HG03196 (cell line): ENCODE data around the gene TUBGCP6.

Experiments used
- ATAC-seq: cut with Tn5 transposase; IDR thresholded peaks from one replicate; pipeline ENCODE4 v1.9.1; 2021; ENCODE audit not compliant: unreplicated experiment

TUBGCP6 gene

DNA sequence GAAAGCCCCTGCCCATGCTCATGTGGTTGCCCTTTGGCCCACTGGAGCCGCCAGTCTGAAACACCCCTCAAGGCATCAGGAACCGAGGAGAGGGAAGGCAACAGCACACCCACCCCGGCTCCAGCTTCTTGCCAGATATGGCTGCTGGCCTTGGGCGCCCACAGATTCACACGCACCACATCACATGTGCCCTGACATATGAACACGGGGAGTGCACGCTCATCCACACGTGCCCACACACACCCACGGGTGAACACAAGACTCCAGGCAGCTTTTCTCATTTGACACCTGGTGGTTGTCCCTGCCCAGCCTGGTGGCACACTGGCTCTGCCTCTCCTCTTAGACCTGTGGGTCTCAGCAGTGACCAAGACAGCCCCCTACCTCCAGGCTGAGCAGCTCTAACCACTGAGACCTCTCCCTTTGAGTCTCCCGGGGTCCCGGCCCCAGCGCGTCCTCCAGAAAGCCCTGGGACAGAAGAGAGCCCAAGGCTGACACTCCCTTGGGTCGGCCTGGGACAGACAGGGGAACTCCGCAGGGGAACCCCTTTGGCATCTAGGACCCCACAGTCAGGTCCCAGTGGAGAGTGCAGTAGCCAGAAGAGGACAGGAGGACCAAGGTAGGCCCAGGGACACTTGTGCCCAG lies 19.4 kb upstream of the TUBGCP6 start:
- ATAC-seq = no peak

DNA sequence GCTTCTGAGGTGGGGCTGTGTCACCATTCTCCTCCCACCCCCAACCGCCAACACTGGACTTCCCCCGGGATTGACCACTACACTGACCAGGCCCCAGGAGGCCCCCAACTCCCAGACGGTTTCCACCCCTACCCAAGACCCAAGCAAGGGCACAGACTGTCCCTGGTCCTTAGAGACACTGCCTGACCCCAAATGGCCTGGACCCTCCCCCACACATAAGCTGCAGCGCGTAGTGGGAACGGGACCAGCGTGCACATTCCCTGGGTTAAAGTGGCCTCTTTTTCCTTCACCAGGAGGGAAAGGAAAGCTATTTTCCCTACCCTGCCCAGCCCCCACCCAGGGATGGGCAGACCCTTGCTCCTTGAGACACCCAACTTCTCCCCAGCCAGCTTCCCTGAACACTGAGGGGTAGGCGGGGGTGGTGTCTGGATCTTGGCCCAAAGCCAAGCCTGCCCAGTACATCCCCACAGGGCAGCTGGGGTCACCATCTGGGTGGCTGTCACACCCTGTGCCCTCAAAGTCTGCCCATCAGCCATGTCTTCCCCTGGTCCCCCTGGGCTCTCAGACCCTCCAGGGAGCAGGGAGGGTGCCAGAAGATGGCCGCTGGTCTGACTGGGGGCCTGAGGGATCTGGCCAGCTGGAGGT lies 18.3 kb upstream of the TUBGCP6 start:
- ATAC-seq = no peak

DNA sequence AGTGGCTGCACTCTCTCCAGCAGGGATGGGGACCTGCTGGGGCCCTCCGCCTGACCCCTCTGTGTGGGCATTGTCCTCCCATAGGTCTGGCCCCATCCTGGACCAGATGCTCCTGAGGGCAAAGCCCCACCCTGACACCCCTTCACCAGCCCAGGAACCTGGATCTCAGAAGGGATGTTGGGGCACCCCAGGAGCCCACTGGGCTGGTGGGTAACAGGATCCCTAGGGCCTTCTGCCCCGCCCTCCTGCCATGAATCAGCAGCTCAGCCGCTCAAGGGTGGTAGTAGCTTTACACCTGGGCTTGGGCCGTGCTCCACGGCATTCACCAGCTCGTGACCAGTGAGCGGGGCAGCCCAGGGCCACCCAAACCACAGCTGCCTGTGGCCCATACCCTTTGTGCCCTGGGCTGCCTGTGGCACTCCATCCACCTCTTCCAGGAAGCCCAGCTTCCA lies 17.7 kb upstream of the TUBGCP6 start:
- ATAC-seq = no peak

DNA sequence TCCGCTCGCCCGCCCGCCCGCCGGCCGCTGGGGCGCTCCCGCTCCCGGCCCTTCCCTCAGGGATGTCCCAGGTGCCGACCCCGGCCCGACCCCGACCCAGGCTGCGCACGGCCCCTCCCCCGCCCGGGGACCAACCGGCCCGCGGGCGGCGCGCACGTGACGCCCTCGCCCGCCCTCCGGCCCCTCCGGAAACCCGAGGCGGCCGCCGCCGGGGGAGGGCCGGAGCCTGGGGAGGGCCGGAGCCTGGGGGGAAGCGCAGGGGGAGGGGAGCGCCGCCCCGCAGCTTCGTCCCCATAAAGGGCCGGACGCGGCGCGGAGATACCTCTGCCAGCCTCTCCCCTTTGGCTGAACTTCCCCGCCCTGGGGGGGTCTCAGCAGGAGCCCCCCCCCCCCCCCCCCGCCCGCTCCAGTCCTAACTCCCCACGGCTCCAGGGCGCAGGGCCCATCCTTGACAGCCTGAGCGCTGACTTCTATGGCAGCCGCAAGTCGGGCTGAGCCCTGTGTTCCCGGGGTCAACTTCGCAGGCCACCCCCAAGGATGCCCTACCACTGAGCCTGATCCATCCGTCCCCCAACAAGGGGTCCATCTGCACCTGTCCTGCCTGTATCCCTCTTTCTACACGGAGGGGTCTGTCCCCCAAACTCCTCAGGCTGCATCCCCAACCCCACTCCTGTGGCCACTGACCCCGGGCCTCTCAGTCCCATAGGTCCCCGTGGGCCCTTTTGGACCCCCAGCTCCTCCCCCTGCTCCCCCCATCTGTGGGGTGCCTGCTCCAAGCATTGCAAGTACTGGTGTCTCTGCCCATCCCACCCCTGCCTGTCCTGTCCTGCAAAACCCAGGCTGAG lies 17.0 kb upstream of the TUBGCP6 start, which contains the start of gene MAPK12:
MAPK12 (minus strand) TSS at position 69 of the 845 bp plus-strand sequence. CDS start 174 bp downstream, outside the sequence.
- ATAC-seq = no peak

DNA sequence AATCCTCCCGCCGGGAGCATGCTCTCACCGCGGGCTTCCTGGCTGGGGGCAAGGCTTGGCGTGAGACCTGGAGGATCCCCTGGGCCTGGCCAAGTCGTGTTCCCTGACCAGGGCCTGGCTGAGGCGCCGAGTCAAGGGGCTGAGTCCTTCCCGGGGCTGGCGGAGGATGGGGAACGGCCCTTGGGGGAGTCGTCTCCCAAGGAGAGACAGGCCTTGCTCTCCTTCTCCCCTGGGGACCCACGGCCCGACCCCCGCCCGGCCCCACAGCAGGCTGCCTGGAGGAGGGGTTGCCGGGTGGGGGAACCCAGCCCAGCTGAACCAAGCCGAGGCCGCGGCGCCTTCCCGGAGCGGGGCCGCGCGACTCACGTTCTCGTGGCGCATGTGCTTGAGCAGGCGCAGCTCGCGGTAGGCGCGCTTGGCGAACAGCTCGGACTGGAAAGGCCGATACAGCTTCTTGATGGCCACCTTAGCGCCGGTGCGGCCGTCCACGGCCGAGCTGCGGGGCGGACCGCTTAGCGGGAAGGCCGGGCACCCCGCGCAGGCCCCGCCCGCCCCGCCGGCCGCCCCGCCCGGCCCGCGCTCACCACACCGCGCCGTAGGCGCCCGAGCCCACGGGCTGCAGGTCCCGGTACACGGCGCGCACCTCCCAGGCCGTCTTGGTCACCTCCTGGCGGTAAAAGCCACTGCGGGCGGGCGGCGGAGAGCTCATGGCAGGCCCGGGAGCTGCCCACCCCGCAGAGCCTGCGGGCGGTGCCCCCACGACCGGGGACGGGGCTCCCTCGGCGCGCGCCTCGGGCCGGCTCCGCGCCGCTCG lies 16.2 kb upstream of the TUBGCP6 start:
- ATAC-seq = no peak

DNA sequence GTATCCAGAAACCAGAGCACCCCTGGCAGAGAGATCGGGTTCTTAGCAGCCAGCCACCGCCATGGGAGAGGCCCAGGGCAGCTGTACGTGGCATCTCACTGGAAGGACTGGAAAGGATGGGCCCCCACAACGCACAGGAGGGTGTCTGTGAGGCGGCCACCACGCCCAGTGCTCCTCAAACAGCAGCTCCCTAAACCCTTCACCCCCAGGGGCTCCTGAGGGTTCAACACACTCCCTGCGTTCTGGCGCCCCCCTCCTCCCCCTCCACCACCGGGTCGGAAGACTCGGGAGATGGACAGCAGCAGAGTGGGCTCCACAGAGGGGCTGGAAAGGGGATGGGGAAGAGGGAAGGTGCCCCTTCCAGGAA lies 15.6 kb upstream of the TUBGCP6 start:
- ATAC-seq = no peak

DNA sequence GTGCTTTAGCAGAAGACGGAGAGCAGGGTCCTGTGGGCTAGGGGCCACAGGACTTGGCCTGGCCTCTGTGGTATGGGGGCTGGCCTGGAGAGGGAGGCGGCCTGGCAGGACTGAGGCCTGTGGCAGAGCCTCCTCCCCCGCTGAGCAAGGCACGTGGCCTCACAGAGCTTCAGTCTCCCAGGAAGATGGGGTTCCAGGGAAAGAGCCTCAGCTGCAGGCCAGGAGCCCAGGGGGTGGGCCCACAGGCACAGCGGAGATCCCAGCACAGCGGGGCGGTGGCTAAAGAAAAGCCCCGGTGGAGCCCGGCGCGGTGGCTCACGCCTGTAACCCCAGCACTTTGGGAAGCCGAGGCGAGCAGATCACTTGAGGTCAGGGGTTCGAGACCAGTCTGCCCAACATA lies 14.5 kb upstream of the TUBGCP6 start:
- ATAC-seq = no peak

DNA sequence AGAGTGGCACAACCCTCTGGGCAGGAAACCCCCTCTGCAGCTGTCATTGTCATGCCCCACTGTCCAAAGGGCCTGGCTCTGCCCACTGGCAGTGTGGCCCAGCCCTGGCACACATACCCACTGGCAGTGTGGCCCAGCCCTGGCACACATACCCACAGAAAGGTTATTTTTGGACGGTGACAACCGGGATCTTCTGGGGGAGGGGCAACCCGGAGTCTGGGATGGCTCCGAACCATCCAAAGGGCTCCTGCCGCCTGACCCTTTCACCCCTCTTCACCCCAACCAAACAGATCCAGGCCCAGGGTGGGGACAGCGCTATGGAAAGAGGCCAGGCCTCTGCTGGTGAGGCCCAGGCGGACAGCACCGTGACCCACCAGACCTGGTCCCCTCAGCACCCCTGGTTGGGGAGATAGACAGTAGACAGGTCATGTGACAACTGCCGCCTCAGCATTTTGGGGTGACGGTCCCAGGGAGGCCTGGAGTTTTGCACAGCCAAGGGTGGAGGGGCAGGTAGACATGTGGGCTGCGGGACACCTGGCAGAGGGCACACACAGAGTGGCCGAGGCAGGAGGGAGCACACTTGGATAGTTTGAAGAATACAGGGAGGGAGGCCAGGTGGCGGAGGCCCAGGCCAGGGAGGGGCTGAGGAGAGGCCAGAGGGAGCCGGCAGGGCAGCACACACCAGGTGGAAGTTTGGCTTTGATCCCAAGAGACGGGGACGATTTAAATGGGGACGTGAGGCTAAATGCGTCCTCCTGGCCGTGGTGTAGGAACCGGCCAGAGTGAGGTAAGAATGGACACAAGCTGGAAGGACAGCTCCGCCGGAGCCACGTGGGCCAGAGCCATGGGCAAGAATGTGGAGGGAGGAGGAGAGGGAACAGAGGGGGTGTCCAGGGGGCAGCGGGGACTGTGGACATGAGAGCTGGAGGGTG lies 13.8 kb upstream of the TUBGCP6 start:
- no peak for ATAC-seq

DNA sequence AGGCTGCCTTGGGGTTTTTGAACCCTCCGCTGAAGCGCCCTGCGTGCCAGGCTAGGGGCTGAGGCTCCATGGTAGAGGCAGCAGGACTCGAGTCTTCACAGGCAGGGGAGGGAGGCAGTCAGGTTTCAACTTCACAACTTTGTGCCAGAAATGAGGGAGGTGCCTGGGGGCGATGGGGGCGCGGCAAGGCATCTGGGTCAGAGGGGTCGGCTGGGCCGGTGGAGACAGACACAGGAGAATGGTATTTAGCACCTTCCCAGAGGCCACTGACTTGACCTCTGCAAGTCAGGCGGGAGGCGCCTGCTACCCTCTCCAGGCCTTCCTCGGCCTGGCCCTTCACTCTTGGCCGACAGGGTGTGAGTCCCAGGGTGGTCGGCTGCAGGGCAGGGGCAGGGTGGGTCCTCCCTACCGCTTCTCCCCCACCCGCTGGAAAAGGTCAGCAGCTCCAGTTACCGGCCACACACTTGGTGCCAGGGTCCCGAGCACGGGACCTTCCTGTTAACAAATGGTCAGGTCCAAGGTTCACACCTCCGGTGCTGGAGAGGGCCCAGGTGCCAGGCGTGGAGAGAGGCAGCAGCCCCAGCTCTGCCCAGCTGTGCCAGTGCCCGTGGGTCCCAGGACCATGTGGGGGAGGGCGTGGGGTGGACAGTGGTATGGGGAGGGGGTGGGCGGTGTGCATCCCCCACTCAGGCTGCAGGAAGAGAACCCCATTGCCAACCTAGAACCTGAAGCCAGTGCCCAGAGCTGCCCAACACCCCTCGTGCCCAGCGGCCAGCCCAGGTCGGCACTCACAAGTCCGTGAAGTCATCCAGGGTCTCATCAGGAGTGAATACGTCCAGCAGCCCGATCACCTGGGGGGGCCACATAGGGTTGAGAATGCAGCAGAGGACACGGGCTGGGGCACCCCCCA lies 12.9 kb upstream of the TUBGCP6 start:
- no peak for ATAC-seq

DNA sequence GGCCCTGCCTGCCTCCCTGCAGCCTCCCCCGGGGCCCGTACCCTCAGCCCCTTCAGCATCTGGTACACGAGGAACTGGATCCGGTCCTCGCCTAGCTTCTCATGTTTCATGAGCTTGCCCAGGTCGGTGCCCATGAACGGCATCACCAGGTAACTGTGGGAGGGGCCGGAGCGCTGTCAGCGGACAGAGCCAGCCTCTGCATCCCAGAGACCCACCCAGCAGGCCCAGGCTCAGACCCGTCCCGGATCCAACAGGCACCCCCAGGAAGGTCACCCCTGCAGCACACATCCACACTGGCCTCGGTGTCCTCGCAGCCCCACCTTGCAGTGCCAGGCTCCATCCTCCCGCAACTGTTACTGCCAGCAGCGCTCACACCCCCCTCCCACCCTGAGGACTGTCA lies 12.2 kb upstream of the TUBGCP6 start:
- no peak for ATAC-seq

DNA sequence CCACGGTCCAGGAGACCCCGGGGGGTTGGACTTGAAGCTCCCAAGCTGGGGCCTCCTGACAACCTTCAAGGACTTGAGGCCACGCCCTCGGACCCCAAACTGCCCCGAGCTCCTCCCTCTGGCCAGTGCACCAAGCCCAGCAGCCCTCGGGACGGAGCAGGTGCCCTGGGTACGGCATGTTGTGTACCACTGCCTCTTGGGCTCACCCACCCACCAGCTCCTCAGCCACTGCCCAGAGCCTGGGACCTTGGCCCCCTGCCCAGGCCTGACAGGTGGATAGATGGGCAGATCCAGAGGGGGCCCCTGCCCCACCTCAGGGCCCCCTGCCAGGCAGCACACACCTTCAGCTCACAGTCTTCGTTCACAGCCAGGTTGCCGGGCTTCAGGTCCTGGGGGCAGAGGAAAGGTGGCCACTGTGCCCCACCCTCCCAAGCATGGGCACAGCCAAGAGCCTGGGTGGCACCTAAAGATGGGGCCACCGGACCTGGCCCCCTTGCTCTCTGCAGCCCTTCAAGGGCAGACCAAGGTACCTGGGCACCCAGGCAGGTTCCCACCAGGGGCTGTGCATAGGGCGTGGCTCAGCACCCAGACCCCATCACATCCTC lies 11.5 kb upstream of the TUBGCP6 start:
- no peak for ATAC-seq

DNA sequence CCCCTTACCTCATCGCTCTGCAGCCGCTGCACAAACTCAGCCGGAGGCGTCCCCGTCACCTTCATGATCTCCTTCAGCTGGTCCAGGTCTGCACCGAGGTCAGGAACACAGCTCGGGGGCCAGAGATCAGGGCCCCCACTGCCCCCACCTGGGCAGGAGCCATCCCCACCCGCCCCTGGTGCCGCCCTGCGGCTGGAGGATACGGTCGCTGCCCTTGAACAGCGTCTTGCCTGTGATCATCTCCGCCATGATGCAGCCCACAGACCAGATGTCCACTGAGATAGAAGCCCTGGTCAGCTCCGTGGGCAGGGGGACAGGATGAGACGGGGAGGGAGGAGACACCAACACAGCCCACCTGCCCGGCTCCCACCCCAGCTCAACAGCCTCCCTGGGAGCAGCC lies 10.8 kb upstream of the TUBGCP6 start:
- no peak for ATAC-seq

DNA sequence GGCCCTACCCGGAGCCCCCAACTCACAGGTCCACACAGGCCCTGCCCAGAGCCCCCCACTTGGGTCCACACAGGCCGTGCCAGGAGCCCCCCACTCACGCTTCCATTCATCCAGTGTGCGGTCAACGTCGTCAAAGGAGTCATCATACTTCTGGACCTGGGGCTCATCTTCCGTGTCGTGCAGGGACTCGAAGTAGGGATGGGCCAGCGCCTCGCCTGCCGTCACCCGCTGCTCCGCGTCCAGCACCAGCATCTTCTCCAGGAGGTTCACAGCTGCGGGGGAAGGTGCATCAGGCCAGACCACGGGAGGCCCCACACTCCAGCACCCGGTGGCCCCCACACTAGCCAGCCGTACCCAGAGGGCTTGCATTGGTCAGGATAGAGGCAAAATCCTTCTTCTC lies 10.3 kb upstream of the TUBGCP6 start:
- ATAC-seq = no peak

DNA sequence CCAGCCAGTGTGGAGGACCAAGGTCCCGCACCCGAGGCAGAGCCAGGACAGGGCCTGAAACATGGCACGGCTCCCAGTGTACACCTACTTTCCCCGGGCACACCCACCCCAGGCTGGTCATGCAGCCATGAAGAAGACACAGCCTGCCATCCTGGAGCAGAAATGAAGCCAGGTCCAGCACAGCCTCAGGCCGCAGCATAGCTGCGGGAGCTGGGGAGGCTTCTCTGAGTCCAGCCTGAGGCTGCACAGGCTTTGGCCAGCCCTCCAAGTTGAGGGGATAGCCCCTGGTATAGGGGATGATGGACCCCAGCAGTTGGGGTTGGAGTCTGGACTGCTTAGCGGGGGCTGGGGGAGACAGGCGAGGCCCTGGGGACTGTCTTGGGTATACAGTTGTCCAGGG lies 9.1 kb upstream of the TUBGCP6 start:
- ATAC-seq = no peak

DNA sequence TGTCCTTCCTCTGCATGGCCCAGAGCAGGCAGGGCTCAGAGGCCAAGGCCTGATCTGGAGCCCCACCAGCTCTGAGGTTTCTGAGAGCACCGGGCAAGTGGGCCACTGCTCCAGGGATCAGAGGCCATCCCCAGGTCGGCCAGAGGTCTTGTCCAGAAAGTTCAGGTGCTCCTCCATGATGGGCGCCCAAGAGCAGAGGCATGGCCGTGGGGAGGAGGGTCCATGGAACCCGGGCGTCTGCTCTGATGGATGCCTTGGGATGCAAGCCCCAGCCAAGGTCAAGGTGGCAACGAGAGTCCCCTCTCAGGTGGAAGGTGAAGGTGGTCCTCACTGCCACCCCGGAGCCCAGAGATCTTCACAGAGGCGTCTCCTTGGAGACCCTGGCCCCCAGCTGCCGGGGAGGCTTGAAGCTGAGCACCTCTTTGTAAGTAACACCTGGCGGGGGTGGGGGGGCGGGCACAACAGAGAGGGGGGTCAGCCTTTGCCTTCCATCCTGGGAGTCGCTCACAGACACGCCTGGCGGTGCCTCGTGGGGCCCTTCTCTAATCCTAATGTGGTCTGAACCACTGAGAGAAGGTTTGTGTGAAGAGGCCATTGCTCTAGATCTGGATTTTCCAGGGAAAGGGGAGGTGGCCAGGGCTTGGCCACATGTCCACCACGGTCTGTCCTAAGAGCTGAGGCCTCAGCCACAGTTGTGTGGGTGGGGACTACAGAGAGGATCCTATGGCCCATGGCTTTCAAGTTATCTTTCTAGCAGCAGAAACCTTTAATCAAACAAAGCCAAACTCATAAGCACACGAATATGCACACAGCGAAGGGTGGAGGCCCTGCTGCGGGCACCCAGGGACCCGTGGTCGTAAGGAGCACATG lies 8.5 kb upstream of the TUBGCP6 start:
- ATAC-seq = no peak

DNA sequence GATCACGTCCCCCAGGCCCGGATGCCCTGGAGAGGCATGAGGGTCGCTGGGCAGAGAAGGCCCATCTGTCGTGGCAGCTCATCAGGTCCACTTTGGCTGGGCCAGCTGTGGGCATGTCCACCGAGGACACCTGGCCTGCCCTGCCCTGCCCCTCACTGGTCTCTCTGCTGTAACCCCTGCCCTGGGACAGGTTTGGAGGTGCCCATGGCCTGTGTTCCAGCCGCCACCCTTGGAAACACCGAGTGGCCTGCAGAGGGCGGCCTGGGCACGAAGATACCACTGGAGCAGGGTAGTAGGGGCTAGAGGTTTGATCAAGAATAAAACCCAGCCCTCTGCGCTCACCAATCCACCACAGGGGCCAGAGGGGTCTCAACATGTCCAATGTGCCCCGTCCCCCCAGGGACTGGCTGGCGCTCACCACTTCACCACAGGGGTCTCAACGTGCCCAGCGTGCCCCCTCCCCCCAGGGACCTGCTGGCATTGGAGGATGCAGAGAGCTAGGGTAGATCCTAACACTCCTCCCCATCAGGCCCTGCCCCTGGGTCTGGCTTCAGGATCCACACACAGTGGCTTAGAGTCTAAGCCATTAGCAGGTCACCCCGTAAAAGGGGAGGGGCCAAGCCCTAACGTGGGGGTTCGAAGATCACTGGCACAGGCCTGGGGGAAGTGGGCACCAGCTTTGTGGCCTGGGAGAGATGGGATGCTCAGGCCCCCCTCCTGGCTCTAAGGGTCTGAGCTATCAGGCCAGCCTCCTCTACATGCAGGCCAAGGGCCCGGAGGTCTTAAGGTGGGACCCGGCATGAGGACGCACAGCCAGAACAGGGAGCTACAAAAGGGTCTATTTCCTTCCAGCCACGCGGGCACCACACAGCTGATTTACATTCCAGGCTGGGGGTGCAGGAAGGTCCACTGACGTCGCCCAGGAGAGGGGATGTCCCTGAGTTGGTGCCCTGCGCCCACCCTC lies 7.5 kb upstream of the TUBGCP6 start:
- peak; percentile 31 for ATAC-seq
